Liver (tissue), 9 donors: Measurements from ENCODE around the gene MAP7D1. TPM values are rescaled to one million over a fixed set of nuclear protein-coding genes. Genes with fewer than 3 reads are reported as not detected.

Experiments
- DNase-seq: peaks from one replicate; pipeline ENCODE4 v3.0.0-alpha.2; 2017; ENCODE audit warnings: low spot score
- H3K27ac ChIP-seq, 2 donors: one replicate each; pipeline ENCODE4 v1.7.0; 2013; ENCODE audit warnings: inconsistent platforms in 2 of 2, low read length in 2 of 2, control low read depth in 1 of 2, low read depth in 1 of 2, mild to moderate bottlenecking in 1 of 2
- H3K27me3 ChIP-seq, 4 donors: one replicate each; pipeline versions ENCODE4 v1.6.1 to v1.7.0; 2013; ENCODE audit warnings: low read length in 3 of 4, inconsistent platforms in 1 of 4, mild to moderate bottlenecking in 1 of 4, moderate library complexity in 1 of 4; ENCODE audit not compliant: control insufficient read depth in 4 of 4, insufficient read depth in 4 of 4
- H3K36me3 ChIP-seq, 4 donors: one replicate each; pipeline versions ENCODE4 v1.6.1 to v1.7.0; 2013; ENCODE audit warnings: low read length in 3 of 4, mild to moderate bottlenecking in 3 of 4, low read depth in 1 of 4, moderate library complexity in 1 of 4; ENCODE audit not compliant: control insufficient read depth in 4 of 4, insufficient read depth in 3 of 4
- H3K4me1 ChIP-seq, 4 donors: one replicate each; pipeline versions ENCODE4 v1.6.1 to v1.7.0; 2013; ENCODE audit warnings: low read length in 3 of 4, mild to moderate bottlenecking in 3 of 4, moderate library complexity in 1 of 4; ENCODE audit not compliant: control insufficient read depth in 4 of 4, insufficient read depth in 4 of 4
- H3K4me3 ChIP-seq, 3 donors: one replicate each; pipeline versions ENCODE4 v1.6.1 to v1.7.0; 2013; ENCODE audit warnings: low read length in 3 of 3, control low read depth in 1 of 3, low read depth in 1 of 3, mild to moderate bottlenecking in 1 of 3
- H3K9ac ChIP-seq, 2 donors: one replicate each; pipeline ENCODE4 v1.7.0; 2013; ENCODE audit warnings: low read length in 2 of 2, mild to moderate bottlenecking in 2 of 2, moderate library complexity in 2 of 2, control low read depth in 1 of 2, low read depth in 1 of 2
- H3K9me3 ChIP-seq, 4 donors: one replicate each; pipeline versions ENCODE4 v1.6.1 to v1.7.0; 2013; ENCODE audit warnings: low read length in 3 of 4; ENCODE audit not compliant: control insufficient read depth in 4 of 4
- ATF3 ChIP-seq: IDR thresholded peaks from 2 replicates; pipeline ENCODE4 v1.6.1; 2016; ENCODE audit warnings: antibody characterized with exemption
- CTCF ChIP-seq: fragments of 150-350 bp; IDR thresholded peaks from 2 replicates; pipeline ENCODE4 v1.5.1; 2017; ENCODE audit warnings: improper control_type of control experiment, low read depth, low read length; ENCODE audit not compliant: missing input control
- EGR1 ChIP-seq, 2 donors: IDR thresholded peaks; 2 replicates each; pipeline ENCODE4 v1.6.1; 2016 to 2018; ENCODE audit warnings: antibody characterized with exemption in 2 of 2, low read depth in 2 of 2
- FOXA1 ChIP-seq: IDR thresholded peaks from 2 replicates; pipeline ENCODE4 v1.6.1; 2016; ENCODE audit warnings: antibody characterized with exemption
- FOXA2 ChIP-seq: IDR thresholded peaks from 2 replicates; pipeline ENCODE4 v1.6.1; 2016; ENCODE audit warnings: antibody characterized with exemption
- HNF4G ChIP-seq: IDR thresholded peaks from 2 replicates; pipeline ENCODE4 v1.6.1; 2016; ENCODE audit warnings: antibody characterized with exemption
- MAX ChIP-seq: IDR thresholded peaks from 2 replicates; pipeline ENCODE4 v1.6.1; 2016; ENCODE audit warnings: antibody characterized with exemption
- NR2F2 ChIP-seq: IDR thresholded peaks from 2 replicates; pipeline ENCODE4 v1.6.1; 2016; ENCODE audit warnings: antibody characterized with exemption
- RAD21 ChIP-seq, 2 donors: IDR thresholded peaks; 2 replicates each; pipeline ENCODE4 v1.6.1; 2016; ENCODE audit warnings: antibody characterized with exemption in 2 of 2, mild to moderate bottlenecking in 2 of 2
- REST ChIP-seq: IDR thresholded peaks from 2 replicates; pipeline ENCODE4 v1.6.1; 2016; ENCODE audit warnings: antibody characterized with exemption, mild to moderate bottlenecking
- ZBTB33 ChIP-seq: IDR thresholded peaks from 2 replicates; pipeline ENCODE4 v1.6.1; 2016; ENCODE audit warnings: antibody characterized with exemption
- WGBS: extraction: QIAGEN DNeasy Blood & Tissue Kit; methylation state at CpG from one replicate; pipeline ENCODE4 v1.1.7; 2013; 5-methylcytosine and 5-hydroxymethylcytosine counted together
- polyA plus RNA-seq, 2 donors: library from polyadenylated mRNA; stranded (reverse) in 1 of 2; unstranded in 1 of 2; fragments of 200-250 nt in 1 of 2; fragments of >200 nt in 1 of 2; fragmentation: Nextera tagmentation in 1 of 2; extraction: Ambion mirVana in 1 of 2; gene quantifications; one replicate each; pipeline versions ENCODE4 v1.2.1 to v1.2.3, GENCODE V29; 2013 to 2015
- total RNA-seq, 2 donors: library from RNA; depleted of rRNA; stranded (reverse); fragments of >200 nt; gene quantifications; one replicate each; pipeline ENCODE4 v1.2.3, GENCODE V29; 2014
- donor health status: healthy.
- donor health status: healthy.
- donor health status: healthy.
- donor health status: healthy.
- donor health status: healthy.

MAP7D1 gene
- total and polyA plus RNA-seq, 4 donors: 5.6 to 15.1 (median 12.9) TPM

- TF ChIP-seq ATF3: no peak
- TF ChIP-seq RAD21 (IDR thresholded peaks at IDR 0.05): no peak
- TF ChIP-seq NR2F2: no peak
Observed at GRCh38 chr1:36123356-36123755, 32.6 kb upstream of the MAP7D1 start (continued).

- WGBS: 23% methylated on average over 42 of the region's 42 CpGs
- TF ChIP-seq EGR1 (IDR thresholded peaks at IDR 0.05; ENCODE audit: low read depth in 2 of 2): no peak
- no peak for TF ChIP-seq HNF4G
- no peak for TF ChIP-seq REST
- no peak for TF ChIP-seq FOXA1
- TF ChIP-seq MAX: no peak
- TF ChIP-seq NR2F2: no peak
- TF ChIP-seq CTCF: no peak
- no peak for TF ChIP-seq FOXA2
- no peak for TF ChIP-seq ZBTB33
- Histone ChIP-seq H3K36me3 (no peaks in the 10 kb centered on the region), H3K27me3 (no peaks in the 10 kb centered on the region), H3K9me3 (no peaks in the 10 kb centered on the region), H3K27ac (no peak overlapping the region), H3K9ac (no peak overlapping the region), H3K4me3 (peak overlapping the region in 1 of 3 donors; percentile 40), H3K4me1 (peaks cover 0 to 3% (median 0%) of the 10 kb centered on the region in 4 donors)
- DNase-seq: no peak
Observed at GRCh38 chr1:36124404-36125128, 31.4 kb upstream of the MAP7D1 start.
